Measurements from ENCODE around the gene CPXM2.

GRCh38 chr10:123746520-123746919, 145.1 kb downstream of the CPXM2 start:
- TF ChIP-seq CTCF (IDR thresholded peaks at IDR 0.05) (no peak), POLR2A (IDR thresholded peaks at IDR 0.05) (no peak)

Data from uterus (tissue), 2 donors.